Ovary (tissue), 9 donors: ENCODE measurements around the gene CDRT4. TPM values are rescaled to one million over a fixed set of nuclear protein-coding genes. Genes with fewer than 3 reads are reported as not detected.

Source experiments
- DNase-seq, 5 donors: peaks; one replicate each; pipeline ENCODE4 v3.0.0-alpha.2; 2019 to 2020
- H3K27ac ChIP-seq, 2 donors: fragments of 200-600 bp; one replicate each; pipeline versions ENCODE4 v1.5.1 to v1.8.0; 2019 to 2022
- H3K27me3 ChIP-seq: fragments of 200-600 bp; one replicate; pipeline ENCODE4 v1.8.0; 2022
- H3K36me3 ChIP-seq: fragments of 200-600 bp; sonication (generic); one replicate; pipeline ENCODE4 v1.5.1; 2019
- H3K4me1 ChIP-seq: one replicate; pipeline ENCODE4 v1.8.1; 2013; ENCODE audit warnings: mild to moderate bottlenecking, moderate library complexity; ENCODE audit not compliant: insufficient read depth
- H3K4me3 ChIP-seq: fragments of 200-600 bp; sonication (generic); one replicate; pipeline ENCODE4 v1.5.1; 2017
- H3K9me3 ChIP-seq, 2 donors: fragments of 200-600 bp in 1 of 2; sonication (generic) in 1 of 2; one replicate each; pipeline versions ENCODE4 v1.5.1 to v1.8.1; 2013 to 2019; ENCODE audit warnings: mild to moderate bottlenecking in 1 of 2, moderate library complexity in 1 of 2
- EP300 ChIP-seq: sonication (generic); formaldehyde crosslinking; IDR thresholded peaks from one replicate; pipeline ENCODE4 v1.6.1; 2017; ENCODE audit warnings: antibody characterized with exemption
- POLR2A ChIP-seq: fragments of 450-650 bp; IDR thresholded peaks from one replicate; pipeline ENCODE4 v1.6.1; 2017; ENCODE audit warnings: antibody characterized with exemption, mild to moderate bottlenecking, moderate library complexity
- WGBS, 3 donors: extraction: QIAGEN DNeasy Blood & Tissue Kit in 1 of 3; methylation state at CpG; one replicate each; pipeline versions ENCODE4 v1.1.5 to v1.1.7; 2013 to 2017; 5-methylcytosine and 5-hydroxymethylcytosine counted together
- intact Hi-C, 4 donors: fragments of 100-400 bp; cut with DNase I; formaldehyde crosslinking; loops; one replicate each; pipeline versions ENCODE4 v1.11.0 to v1.15.1; 2022 to 2023
- polyA plus RNA-seq, 2 donors: library from polyadenylated mRNA; stranded (reverse); fragments of 200-250 nt in 1 of 2; fragments of 350-450 nt in 1 of 2; fragmentation: Illumina TruSeq in 1 of 2; extraction: RNeasy Lipid Tissue Mini Kit (QIAGEN cat#74804) in 1 of 2; gene quantifications; one replicate each; pipeline ENCODE4 v1.2.3, GENCODE V29; 2013 to 2014
- total RNA-seq, 7 donors: library from RNA; depleted of rRNA in 2 of 7; stranded (reverse); fragments of >200 nt in 2 of 7; fragmentation: NEBNext Ultra II Directional in 3 of 7; extraction: Animal tissue kit (Norgen Biotek cat#: 25700) in 3 of 7; gene quantifications; one replicate each; pipeline versions ENCODE4 v1.1.0 to v1.2.4, GENCODE V29; 2016 to 2023
- TF ChIP-seq, protein P1 (sequence below), 3 donors: fragments of 450-650 bp in 2 of 3; fragments of 200-600 bp in 1 of 3; IDR thresholded peaks; one replicate each; pipeline versions ENCODE4 v1.5.1 to v1.8.0; 2016 to 2022; ENCODE audit warnings: antibody characterized with exemption in 3 of 3, mild to moderate bottlenecking in 1 of 3
- donor health status: DM: no; HTN: no; CAD: no; lungs with moderate emphysema.
- donor health status: DM: no; HTN: no; CAD: no.
- donor health status: Bipolar disorder and iron deficiency.
- donor health status: DM: yes; HTN: yes; CAD: no.
- donor health status: DM: no; HTN: no; CAD: no.
- donor health status: DM: yes; HTN: yes; CAD: no.

Gene CDRT4
- total and polyA plus RNA-seq, 9 donors = 4.1 to 11.7 (median 7.2) TPM

DNA sequence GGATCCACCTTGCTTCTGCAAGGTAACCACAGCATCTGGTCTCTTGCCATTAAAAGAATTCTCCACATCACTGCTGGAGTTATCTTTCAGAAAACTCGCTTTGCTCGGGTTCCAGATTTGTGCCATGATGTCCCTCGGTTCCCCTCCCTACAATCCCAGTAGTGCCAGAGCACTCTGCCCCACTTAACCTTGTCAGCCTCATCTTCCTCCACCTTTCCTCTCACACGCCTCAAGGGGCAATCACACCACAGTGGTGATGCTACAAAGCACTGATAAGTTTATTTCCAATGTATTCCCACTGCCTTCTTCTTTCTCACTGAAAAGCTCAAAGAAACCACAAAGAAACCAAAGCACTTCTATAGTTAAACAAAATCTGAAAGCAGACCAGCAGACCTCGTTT lies 11.4 kb upstream of the CDRT4 start:
- no peak overlapping the region for H3K27ac ChIP-seq
- WGBS, 3 donors = 87 to 92% (median 92%) methylated on average over 5 of the region's 5 CpGs
- intact Hi-C loops = no loop called here

DNA sequence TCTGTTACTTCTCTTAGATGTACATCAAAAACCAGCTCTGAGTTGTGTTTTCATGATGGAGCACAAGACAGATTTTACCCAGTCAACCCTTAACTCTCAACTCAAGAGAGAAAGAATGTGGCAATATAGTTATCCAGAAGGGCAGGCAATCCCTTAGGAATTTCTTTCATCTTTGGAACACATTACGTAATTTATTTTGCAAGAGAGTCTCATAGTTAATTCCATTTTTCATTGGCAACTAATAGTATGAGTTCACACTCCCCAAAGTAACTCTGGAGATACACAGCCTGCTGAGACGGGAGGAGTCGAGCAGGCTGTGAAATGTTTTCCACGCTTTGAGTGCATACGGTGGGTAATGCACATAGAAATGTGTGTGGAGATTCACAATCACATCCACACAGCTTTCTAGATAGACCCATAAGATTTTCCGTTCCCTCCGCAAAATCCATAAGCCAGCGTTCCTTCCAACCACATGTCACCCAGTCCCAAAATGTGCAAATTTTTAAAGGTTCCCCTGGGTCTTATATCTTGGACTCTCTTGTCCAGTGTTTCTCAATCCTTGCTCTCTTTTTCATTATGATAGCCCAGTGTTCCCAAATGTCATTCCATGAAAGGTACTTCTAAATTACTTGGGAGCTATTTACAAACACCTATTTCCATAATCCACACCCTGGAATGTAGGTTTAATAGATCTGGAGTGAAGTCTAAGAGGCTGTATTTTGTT lies 8.4 kb upstream of the CDRT4 start:
- no peak for TF ChIP-seq EP300
- no peak for DNase-seq
- 72 to 90% (median 74%) methylated on average over 8 of the region's 8 CpGs for WGBS, 3 donors

More for the DNA sequence above, 11.4 kb upstream of the CDRT4 start:
- TF ChIP-seq POLR2A = no peak
- TF ChIP-seq EP300 = no peak
- TF ChIP-seq, protein P1, sequence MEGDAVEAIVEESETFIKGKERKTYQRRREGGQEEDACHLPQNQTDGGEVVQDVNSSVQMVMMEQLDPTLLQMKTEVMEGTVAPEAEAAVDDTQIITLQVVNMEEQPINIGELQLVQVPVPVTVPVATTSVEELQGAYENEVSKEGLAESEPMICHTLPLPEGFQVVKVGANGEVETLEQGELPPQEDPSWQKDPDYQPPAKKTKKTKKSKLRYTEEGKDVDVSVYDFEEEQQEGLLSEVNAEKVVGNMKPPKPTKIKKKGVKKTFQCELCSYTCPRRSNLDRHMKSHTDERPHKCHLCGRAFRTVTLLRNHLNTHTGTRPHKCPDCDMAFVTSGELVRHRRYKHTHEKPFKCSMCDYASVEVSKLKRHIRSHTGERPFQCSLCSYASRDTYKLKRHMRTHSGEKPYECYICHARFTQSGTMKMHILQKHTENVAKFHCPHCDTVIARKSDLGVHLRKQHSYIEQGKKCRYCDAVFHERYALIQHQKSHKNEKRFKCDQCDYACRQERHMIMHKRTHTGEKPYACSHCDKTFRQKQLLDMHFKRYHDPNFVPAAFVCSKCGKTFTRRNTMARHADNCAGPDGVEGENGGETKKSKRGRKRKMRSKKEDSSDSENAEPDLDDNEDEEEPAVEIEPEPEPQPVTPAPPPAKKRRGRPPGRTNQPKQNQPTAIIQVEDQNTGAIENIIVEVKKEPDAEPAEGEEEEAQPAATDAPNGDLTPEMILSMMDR (IDR thresholded peaks at IDR 0.05) = no peak
- peaks cover 4% of the 10 kb centered on the region for H3K4me1 ChIP-seq
- H3K27me3 ChIP-seq = no peaks in the 10 kb centered on the region
- H3K4me3 ChIP-seq = no peak overlapping the region
- no peak for DNase-seq
- H3K9me3 ChIP-seq = no peaks in the 10 kb centered on the region
- H3K36me3 ChIP-seq = no peaks in the 10 kb centered on the region

DNA sequence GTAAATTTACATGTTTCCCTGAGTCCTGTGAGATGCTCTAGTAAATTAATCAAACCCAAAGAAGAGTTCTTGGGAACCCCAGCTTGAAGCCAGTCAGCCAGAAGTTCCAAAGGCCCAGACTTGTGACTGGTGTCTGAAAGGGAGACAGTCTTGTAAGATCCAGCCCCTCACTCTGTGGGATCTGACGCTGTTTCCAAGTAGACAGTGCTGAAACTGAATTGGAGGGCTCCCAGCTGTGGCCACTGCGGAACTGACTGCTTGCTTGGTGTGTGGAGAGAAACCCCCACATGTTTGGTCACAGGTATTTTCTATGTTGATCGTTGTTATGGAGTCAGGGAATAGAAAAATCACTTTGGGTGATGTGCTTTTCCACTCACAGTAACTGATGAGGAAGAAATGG lies 5.5 kb upstream of the CDRT4 start:
- Histone ChIP-seq H3K4me1 (no peaks in the 10 kb centered on the region), H3K27ac (no peak overlapping the region), H3K9me3 (no peaks in the 10 kb centered on the region), H3K36me3 (no peaks in the 10 kb centered on the region), H3K4me3 (no peak overlapping the region), H3K27me3 (no peaks in the 10 kb centered on the region)
- intact Hi-C loops = no loop called here
- no peak for DNase-seq
- 77 to 80% (median 80%) methylated on average over 3 of the region's 3 CpGs for WGBS, 3 donors
- TF ChIP-seq POLR2A (no peak), EP300 (no peak)
- TF ChIP-seq, protein P1 (IDR thresholded peaks at IDR 0.05) = no peak

More for the DNA sequence above, 8.4 kb upstream of the CDRT4 start:
- Histone ChIP-seq H3K36me3 (no peaks in the 10 kb centered on the region), H3K9me3 (no peaks in the 10 kb centered on the region), H3K4me3 (no peak overlapping the region), H3K27ac (no peak overlapping the region), H3K4me1 (no peaks in the 10 kb centered on the region), H3K27me3 (no peaks in the 10 kb centered on the region)
- intact Hi-C loops = no loop called here

DNA sequence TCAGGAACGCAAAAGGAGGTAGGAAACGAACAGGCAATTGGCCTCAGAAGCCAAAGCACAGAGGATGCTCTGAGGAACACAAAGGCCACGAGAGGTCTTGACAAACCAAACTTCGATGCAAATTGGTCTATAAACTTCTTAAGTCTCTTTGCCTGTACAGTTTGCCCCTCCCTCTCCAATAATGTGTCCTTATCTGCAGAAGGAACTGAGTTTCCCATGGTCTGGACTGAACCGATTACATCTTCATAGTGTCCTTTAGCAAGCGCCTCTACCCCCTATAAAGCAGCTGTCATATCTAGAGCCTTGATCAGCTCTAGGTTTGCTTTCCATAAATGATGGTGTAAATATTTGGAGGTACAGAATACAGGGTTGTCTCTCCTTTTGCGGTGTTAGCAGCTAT lies 3.1 kb upstream of the CDRT4 start:
- WGBS, 3 donors = 56 to 65% (median 64%) methylated on average over 7 of the region's 7 CpGs
- Histone ChIP-seq H3K9me3 (no peaks in the 10 kb centered on the region), H3K4me3 (no peak overlapping the region), H3K36me3 (no peaks in the 10 kb centered on the region), H3K4me1 (no peaks in the 10 kb centered on the region), H3K27ac (no peak overlapping the region), H3K27me3 (no peaks in the 10 kb centered on the region)
- TF ChIP-seq, protein P1 (IDR thresholded peaks at IDR 0.05) = no peak
- DNase-seq = no peak
- intact Hi-C loops = no loop called here

DNA sequence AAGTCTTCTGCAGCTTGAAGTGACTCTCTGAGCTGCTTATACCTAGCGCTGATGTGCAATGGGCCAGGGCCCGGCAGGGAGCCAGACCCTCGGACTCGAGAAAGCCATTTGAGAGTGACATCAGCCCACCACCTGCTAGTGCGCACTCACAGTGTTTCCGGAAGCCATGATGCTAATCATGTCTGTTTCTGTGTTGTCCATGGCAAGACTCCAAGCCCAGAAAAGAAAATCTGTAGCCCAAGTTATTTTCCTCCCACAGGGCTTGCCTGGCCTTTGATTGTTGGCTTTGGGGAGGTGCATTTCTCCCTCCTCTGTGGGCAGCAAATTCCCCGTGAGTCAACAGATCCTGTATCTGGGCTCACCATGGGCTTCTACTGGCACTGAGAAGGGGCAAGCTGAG lies 1.8 kb upstream of the CDRT4 start:
- no peak overlapping the region for H3K27ac ChIP-seq
- TF ChIP-seq POLR2A (no peak), EP300 (no peak)
- TF ChIP-seq, protein P1 (IDR thresholded peaks at IDR 0.05) = no peak
- intact Hi-C loops = no loop called here
- no peaks in the 10 kb centered on the region for H3K36me3 ChIP-seq
- H3K27me3 ChIP-seq = no peaks in the 10 kb centered on the region
- H3K9me3 ChIP-seq = no peaks in the 10 kb centered on the region
- H3K4me1 ChIP-seq = peaks cover 4% of the 10 kb centered on the region
- 77 to 85% (median 80%) methylated on average over 7 of the region's 7 CpGs for WGBS, 3 donors
- no peak overlapping the region for H3K4me3 ChIP-seq
- no peak for DNase-seq
